Loucy (cell line): ENCODE measurements around the gene PTH1R.

ENCODE experiments used
- H2AFZ ChIP-seq: fragments of 200-600 bp; sonication (generic); 2 replicates; pipeline ENCODE4 v1.6.0; 2016; ENCODE audit warnings: antibody characterized with exemption, mild to moderate bottlenecking, low read length, moderate library complexity
- H3F3A ChIP-seq: fragments of 200-600 bp; 2 replicates; pipeline ENCODE4 v1.6.0; 2016; ENCODE audit warnings: antibody characterized with exemption, low read depth, mild to moderate bottlenecking
- H3K27me3 ChIP-seq: fragments of 200-600 bp; sonication (generic); 2 replicates; pipeline ENCODE4 v1.6.1; 2014; ENCODE audit warnings: low read length, mild to moderate bottlenecking; ENCODE audit not compliant: insufficient read depth, poor library complexity, severe bottlenecking
- H3K36me3 ChIP-seq: fragments of 200-600 bp; sonication (generic); 2 replicates; pipeline ENCODE4 v1.6.1; 2016; ENCODE audit warnings: low read length; ENCODE audit not compliant: insufficient read depth
- H3K4me1 ChIP-seq: fragments of 200-600 bp; sonication (generic); 2 replicates; pipeline ENCODE4 v1.5.1; 2014; ENCODE audit warnings: low read length, mild to moderate bottlenecking; ENCODE audit not compliant: insufficient read depth, poor library complexity, severe bottlenecking
- H3K4me2 ChIP-seq: fragments of 200-600 bp; sonication (generic); 2 replicates; pipeline ENCODE4 v1.6.0; 2014; ENCODE audit warnings: antibody characterized with exemption, low read length, low read depth, mild to moderate bottlenecking; ENCODE audit not compliant: poor library complexity, severe bottlenecking
- H3K4me3 ChIP-seq: fragments of 200-600 bp; sonication (generic); 2 replicates; pipeline ENCODE4 v1.5.1; 2014; ENCODE audit warnings: low read length, mild to moderate bottlenecking, mixed read lengths; ENCODE audit not compliant: poor library complexity, severe bottlenecking
- H3K79me2 ChIP-seq: fragments of 200-600 bp; sonication (generic); 2 replicates; pipeline ENCODE4 v1.6.1; 2014; ENCODE audit warnings: low read length; ENCODE audit not compliant: insufficient read depth
- H3K9ac ChIP-seq: fragments of 200-600 bp; sonication (generic); 2 replicates; pipeline ENCODE4 v1.6.0; 2014; ENCODE audit warnings: mild to moderate bottlenecking, low read depth, low read length, moderate library complexity; ENCODE audit not compliant: poor library complexity, severe bottlenecking
- H3K9me2 ChIP-seq: fragments of 200-600 bp; sonication (generic); replicated peaks from 2 replicates; pipeline ENCODE4 v1.6.1; 2016; ENCODE audit warnings: low read depth, low read length, mixed read lengths
- H3K9me3 ChIP-seq: fragments of 200-600 bp; sonication (generic); 2 replicates; pipeline ENCODE4 v1.6.1; 2014; ENCODE audit warnings: mild to moderate bottlenecking, antibody characterized with exemption, low read length, low read depth; ENCODE audit not compliant: insufficient read depth
- H4K20me1 ChIP-seq: fragments of 200-600 bp; sonication (generic); 2 replicates; pipeline ENCODE4 v1.6.0; 2014; ENCODE audit warnings: antibody characterized with exemption, low read length, mild to moderate bottlenecking; ENCODE audit not compliant: insufficient read depth, poor library complexity, severe bottlenecking
- CTCF ChIP-seq: fragments of 200-600 bp; sonication (generic); conservative IDR thresholded peaks from 2 replicates; pipeline ENCODE4 v1.5.1; 2014; ENCODE audit warnings: mild to moderate bottlenecking, antibody characterized with exemption, low read length
- EZH2phosphoT487 ChIP-seq: fragments of 200-600 bp; IDR thresholded peaks from 2 replicates; pipeline ENCODE4 v1.6.1; 2018; ENCODE audit warnings: antibody characterized with exemption, mild to moderate bottlenecking, moderate library complexity, borderline replicate concordance

PTH1R gene

DNA sequence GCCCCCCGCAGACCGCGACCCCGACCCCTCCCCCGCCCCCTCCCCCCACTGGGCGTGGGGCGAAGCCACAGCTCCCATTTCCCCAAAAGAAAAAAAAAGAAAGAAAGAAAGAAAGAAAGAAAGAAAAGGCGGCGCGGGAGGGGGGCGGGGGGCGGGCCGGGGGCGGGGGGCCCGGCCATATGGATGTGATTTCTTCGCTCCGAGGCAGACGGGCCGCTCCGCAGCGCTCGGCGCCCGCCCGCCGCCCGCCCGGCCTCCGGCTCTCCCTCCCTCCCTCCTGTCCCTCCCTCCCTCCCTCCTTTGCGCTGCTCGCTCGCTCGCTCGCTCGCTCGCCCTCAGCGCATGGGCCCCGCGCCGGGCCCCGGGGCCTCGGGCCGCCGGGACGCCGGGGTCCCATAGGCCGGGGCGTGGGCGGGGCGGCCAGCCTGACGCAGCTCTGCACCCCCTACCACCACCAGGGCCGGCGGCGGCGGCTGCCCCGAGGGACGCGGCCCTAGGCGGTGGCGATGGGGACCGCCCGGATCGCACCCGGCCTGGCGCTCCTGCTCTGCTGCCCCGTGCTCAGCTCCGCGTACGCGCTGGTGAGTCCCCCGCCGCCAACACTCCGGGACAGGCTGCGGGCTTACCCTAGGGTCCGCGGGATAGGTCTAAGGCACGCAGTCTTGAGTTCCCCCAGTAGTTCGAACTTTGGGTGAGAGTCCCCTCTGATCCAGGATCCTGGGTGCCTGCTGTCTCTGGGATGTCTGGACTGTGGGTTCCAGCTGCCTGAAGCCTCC, 5.7 kb downstream of the PTH1R start:
- H2AFZ ChIP-seq = no peak overlapping the region
- H3K9me3 ChIP-seq = no peaks in the 10 kb centered on the region
- H3K4me2 ChIP-seq = no peak overlapping the region
- no peak overlapping the region for H3K9ac ChIP-seq
- no peaks in the 10 kb centered on the region for H3F3A ChIP-seq
- no peaks in the 10 kb centered on the region for H4K20me1 ChIP-seq
- H3K9me2 ChIP-seq = no peaks in the 10 kb centered on the region
- no peak for TF ChIP-seq EZH2phosphoT487
- no peak for TF ChIP-seq CTCF
- H3K4me3 ChIP-seq = no peak overlapping the region
- no peaks in the 10 kb centered on the region for H3K27me3 ChIP-seq
- H3K36me3 ChIP-seq = no peaks in the 10 kb centered on the region
- no peaks in the 10 kb centered on the region for H3K4me1 ChIP-seq
- H3K79me2 ChIP-seq = no peaks in the 10 kb centered on the region

GRCh38 chr3:46883830-46884185, 6.3 kb downstream of the PTH1R start:
- Histone ChIP-seq H3K79me2 (no peaks in the 10 kb centered on the region), H3K9me2 (no peaks in the 10 kb centered on the region), H3F3A (no peaks in the 10 kb centered on the region), H3K4me1 (no peaks in the 10 kb centered on the region), H2AFZ (no peak overlapping the region), H3K27me3 (no peaks in the 10 kb centered on the region), H3K9ac (no peak overlapping the region), H4K20me1 (no peaks in the 10 kb centered on the region), H3K36me3 (no peaks in the 10 kb centered on the region), H3K9me3 (no peaks in the 10 kb centered on the region), H3K4me3 (no peak overlapping the region), H3K4me2 (no peak overlapping the region)
- TF ChIP-seq CTCF (no peak), EZH2phosphoT487 (no peak)

DNA sequence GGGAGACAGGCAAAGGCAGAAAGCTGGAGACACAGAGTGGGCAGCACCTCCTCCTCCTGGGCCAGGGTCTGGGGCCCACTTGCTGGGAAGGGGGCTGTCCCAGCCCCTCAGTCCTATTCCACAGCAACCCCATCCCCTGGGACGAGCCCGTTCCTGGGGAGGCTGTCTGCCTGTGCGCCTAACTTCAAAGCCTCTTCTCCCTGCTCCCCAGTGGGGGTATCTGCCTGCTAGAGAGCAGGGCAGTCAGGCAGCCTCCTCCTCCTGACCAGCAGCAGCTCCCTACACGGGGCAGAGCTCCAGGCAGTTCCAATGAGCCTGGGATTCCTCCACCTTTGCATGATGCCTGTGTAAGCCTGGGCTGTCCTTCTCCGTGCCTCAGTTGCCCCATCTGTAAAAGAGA, 6.9 kb downstream of the PTH1R start:
- Histone ChIP-seq H2AFZ (no peak overlapping the region), H3K79me2 (no peaks in the 10 kb centered on the region), H3K36me3 (no peaks in the 10 kb centered on the region), H3K27me3 (no peaks in the 10 kb centered on the region), H3K9me2 (no peaks in the 10 kb centered on the region), H3K9me3 (no peaks in the 10 kb centered on the region), H3K4me1 (no peaks in the 10 kb centered on the region), H3K4me3 (no peak overlapping the region), H3F3A (no peaks in the 10 kb centered on the region), H4K20me1 (no peaks in the 10 kb centered on the region), H3K9ac (no peak overlapping the region), H3K4me2 (no peak overlapping the region)
- TF ChIP-seq EZH2phosphoT487 (no peak), CTCF (no peak)
